KMS-11 (cell line): ENCODE data around the gene FOXN3.

Experiments
- H2AFZ ChIP-seq: fragments of 200-600 bp; sonication (generic); 2 replicates; pipeline ENCODE4 v1.6.1; 2016; ENCODE audit warnings: antibody characterized with exemption, mixed run types, low read depth
- H3K27ac ChIP-seq: fragments of 200-600 bp; sonication (generic); 2 replicates; pipeline ENCODE4 v1.6.1; 2016; ENCODE audit warnings: mild to moderate bottlenecking, mixed run types
- H3K27me3 ChIP-seq: fragments of 200-600 bp; sonication (generic); 2 replicates; pipeline ENCODE4 v1.6.1; 2017; ENCODE audit warnings: mild to moderate bottlenecking, low read depth, mixed run types, moderate library complexity; ENCODE audit not compliant: insufficient read depth
- H3K36me3 ChIP-seq: fragments of 200-600 bp; sonication (generic); 2 replicates; pipeline ENCODE4 v1.6.1; 2017; ENCODE audit warnings: mild to moderate bottlenecking, mixed run types; ENCODE audit not compliant: insufficient read depth
- H3K4me1 ChIP-seq: fragments of 200-600 bp; sonication (generic); 2 replicates; pipeline ENCODE4 v1.6.1; 2016; ENCODE audit warnings: mild to moderate bottlenecking, low read depth, mixed run types; ENCODE audit not compliant: poor library complexity, severe bottlenecking
- H3K4me2 ChIP-seq: fragments of 200-600 bp; sonication (generic); 2 replicates; pipeline ENCODE4 v1.7.0; 2016; ENCODE audit warnings: mild to moderate bottlenecking, mixed run types
- H3K4me3 ChIP-seq: fragments of 200-600 bp; sonication (generic); IDR thresholded peaks from 2 replicates; pipeline ENCODE4 v1.6.1; 2017; ENCODE audit warnings: low read depth, low read length, mixed read lengths; ENCODE audit not compliant: insufficient read depth
- H3K79me2 ChIP-seq: fragments of 200-600 bp; sonication (generic); 2 replicates; pipeline ENCODE4 v1.6.1; 2016; ENCODE audit warnings: low read depth, mixed run types; ENCODE audit not compliant: insufficient read depth
- H3K9ac ChIP-seq: fragments of 200-600 bp; sonication (generic); 2 replicates; pipeline ENCODE4 v1.6.1; 2016; ENCODE audit warnings: mild to moderate bottlenecking, mixed run types
- H4K20me1 ChIP-seq: fragments of 200-600 bp; sonication (generic); 2 replicates; pipeline ENCODE4 v1.6.1; 2016; ENCODE audit warnings: mild to moderate bottlenecking, mixed run types; ENCODE audit not compliant: insufficient read depth
- TF ChIP-seq, protein P1 (sequence below): fragments of 200-600 bp; sonication (generic); conservative IDR thresholded peaks from 2 replicates; pipeline ENCODE4 v1.6.1; 2017; ENCODE audit warnings: low read depth, mild to moderate bottlenecking, antibody characterized with exemption, low read length, moderate library complexity, mixed read lengths

FOXN3 gene

DNA sequence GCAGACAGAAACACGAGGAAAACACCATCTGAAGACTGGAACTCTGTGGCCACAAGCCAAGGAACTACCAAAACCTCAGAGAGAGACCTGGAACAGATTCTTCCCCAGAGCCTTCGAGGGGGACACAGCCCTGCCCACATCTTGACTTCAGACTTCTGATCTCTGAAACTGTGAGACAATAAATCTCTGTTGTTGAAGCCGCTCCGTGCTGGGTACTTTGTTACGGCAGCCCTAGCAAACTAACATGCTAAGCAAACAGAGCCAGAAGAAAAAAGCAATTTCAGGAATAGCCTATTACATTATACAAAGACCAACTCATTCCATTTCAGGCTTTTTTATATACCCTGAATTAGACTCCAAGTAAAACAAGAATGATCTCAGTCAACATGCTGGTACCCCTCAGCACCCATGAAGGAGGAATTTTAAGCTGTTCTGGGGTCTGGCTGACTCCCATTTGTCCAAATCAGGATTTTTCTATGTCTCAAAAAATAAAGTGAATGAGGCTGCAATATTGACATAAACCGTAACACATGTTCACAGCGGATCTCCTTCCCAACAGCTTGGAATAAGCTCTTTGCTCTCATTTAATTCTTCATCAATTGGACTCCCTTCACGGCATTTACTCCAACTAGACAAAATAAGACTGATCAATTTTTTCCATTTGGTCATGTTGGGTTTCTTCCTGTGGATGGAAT lies 190.1 kb downstream of the FOXN3 start:
- Histone ChIP-seq H3K9ac (no peak overlapping the region), H2AFZ (no peak overlapping the region), H3K79me2 (no peaks in the 10 kb centered on the region), H4K20me1 (no peaks in the 10 kb centered on the region), H3K27ac (no peak overlapping the region), H3K4me1 (no peaks in the 10 kb centered on the region), H3K4me3 (no peak overlapping the region), H3K27me3 (no peaks in the 10 kb centered on the region), H3K4me2 (no peak overlapping the region), H3K36me3 (no peaks in the 10 kb centered on the region)
- TF ChIP-seq, protein P1, sequence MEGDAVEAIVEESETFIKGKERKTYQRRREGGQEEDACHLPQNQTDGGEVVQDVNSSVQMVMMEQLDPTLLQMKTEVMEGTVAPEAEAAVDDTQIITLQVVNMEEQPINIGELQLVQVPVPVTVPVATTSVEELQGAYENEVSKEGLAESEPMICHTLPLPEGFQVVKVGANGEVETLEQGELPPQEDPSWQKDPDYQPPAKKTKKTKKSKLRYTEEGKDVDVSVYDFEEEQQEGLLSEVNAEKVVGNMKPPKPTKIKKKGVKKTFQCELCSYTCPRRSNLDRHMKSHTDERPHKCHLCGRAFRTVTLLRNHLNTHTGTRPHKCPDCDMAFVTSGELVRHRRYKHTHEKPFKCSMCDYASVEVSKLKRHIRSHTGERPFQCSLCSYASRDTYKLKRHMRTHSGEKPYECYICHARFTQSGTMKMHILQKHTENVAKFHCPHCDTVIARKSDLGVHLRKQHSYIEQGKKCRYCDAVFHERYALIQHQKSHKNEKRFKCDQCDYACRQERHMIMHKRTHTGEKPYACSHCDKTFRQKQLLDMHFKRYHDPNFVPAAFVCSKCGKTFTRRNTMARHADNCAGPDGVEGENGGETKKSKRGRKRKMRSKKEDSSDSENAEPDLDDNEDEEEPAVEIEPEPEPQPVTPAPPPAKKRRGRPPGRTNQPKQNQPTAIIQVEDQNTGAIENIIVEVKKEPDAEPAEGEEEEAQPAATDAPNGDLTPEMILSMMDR, result no peak

DNA sequence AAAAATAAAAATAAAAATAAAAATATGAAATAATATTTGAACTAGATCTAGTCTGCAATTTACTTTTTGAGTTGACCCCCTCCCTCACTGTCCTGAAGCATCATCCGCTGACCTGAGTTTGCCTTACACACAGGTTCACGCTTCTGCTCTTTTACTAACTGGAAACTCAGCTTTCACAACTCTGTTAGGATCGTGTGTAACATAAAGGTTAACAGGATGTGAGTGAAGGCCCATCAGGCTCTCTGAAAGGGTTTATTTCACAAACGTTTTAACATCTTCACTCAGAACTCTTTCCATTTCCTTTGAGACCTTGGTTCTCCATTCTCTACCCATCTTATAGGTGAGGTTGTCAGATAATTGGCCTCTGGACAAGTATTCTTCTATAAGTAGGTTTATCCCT lies 191.4 kb downstream of the FOXN3 start:
- H3K27ac ChIP-seq, result no peak overlapping the region
- H3K4me1 ChIP-seq, result no peaks in the 10 kb centered on the region
- H3K36me3 ChIP-seq, result no peaks in the 10 kb centered on the region
- no peaks in the 10 kb centered on the region for H4K20me1 ChIP-seq
- H3K4me2 ChIP-seq, result no peak overlapping the region
- H3K79me2 ChIP-seq, result no peaks in the 10 kb centered on the region
- H3K4me3 ChIP-seq, result no peak overlapping the region
- no peak overlapping the region for H3K9ac ChIP-seq
- no peaks in the 10 kb centered on the region for H3K27me3 ChIP-seq
- TF ChIP-seq, protein P1, result no peak
- no peak overlapping the region for H2AFZ ChIP-seq

DNA sequence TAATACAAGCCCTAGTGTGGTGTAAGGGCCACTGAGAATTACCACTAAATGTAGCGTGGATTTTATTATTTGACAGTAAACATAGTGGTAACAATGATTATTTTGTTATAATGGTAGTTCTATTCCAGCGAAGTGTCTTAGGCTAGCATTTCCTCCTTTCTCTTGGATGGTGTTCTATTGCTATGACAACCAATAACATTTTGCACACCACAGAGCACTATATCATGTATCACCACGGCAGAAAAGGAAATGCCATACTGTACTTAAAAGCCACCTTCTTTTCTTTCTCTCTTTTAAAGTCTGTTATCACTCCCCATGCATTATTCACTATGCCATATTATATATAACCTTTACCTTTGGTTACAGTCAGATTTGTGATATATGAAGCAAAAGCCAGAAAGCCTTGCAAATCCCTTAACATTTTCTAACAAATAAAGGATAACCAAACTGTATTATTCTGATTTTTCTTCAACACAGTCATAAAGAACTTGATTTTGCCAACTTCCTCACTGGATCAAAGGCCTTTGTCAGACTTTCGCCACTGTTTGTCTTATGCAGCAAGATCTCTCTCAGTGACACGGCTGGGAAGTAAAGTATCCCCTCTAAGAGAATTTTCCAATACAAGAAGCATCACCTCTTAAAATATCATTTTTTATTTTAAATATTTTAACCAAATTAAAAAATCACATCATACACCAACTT lies 195.8 kb downstream of the FOXN3 start:
- Histone ChIP-seq H2AFZ (no peak overlapping the region), H3K79me2 (no peaks in the 10 kb centered on the region), H3K4me3 (no peak overlapping the region), H3K4me2 (no peak overlapping the region), H3K9ac (no peak overlapping the region), H3K4me1 (no peaks in the 10 kb centered on the region), H3K36me3 (no peaks in the 10 kb centered on the region), H3K27ac (no peak overlapping the region), H3K27me3 (no peaks in the 10 kb centered on the region), H4K20me1 (no peaks in the 10 kb centered on the region)
- TF ChIP-seq, protein P1, result no peak

DNA sequence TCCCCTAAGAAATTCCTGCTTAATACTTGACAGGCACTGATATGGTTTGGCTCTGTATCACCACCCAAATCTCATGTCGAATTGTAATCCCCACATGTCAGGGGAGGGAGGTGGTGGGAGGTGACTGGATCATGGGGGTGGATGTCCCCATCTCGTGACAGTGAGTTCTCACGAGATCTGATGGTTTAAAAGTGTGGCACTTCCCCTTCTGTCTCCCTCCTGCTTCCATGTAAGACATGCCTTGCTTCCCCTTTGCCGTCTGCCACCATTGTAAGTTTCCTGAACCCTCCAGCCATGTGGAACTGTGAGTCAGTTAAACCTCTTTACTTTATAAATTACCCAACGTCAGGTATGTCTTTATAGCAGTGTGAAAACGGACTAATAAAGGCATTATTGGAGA lies 198.0 kb downstream of the FOXN3 start:
- Histone ChIP-seq H3K36me3 (no peaks in the 10 kb centered on the region), H3K27ac (no peak overlapping the region)
- TF ChIP-seq, protein P1, result no peak

More for the DNA sequence above, 198.0 kb downstream of the FOXN3 start:
- Histone ChIP-seq H3K79me2 (no peaks in the 10 kb centered on the region), H4K20me1 (no peaks in the 10 kb centered on the region), H2AFZ (no peak overlapping the region), H3K4me2 (no peak overlapping the region), H3K4me3 (no peak overlapping the region), H3K4me1 (no peaks in the 10 kb centered on the region), H3K27me3 (no peaks in the 10 kb centered on the region), H3K9ac (no peak overlapping the region)
